ENCODE measurements around the gene FUBP1.
"Not testable (repeated sequence)": the region's sequence is repeated elsewhere in the genome, so short reads cannot be mapped to it uniquely, and the experiment has no call there.

Gene FUBP1

DNA sequence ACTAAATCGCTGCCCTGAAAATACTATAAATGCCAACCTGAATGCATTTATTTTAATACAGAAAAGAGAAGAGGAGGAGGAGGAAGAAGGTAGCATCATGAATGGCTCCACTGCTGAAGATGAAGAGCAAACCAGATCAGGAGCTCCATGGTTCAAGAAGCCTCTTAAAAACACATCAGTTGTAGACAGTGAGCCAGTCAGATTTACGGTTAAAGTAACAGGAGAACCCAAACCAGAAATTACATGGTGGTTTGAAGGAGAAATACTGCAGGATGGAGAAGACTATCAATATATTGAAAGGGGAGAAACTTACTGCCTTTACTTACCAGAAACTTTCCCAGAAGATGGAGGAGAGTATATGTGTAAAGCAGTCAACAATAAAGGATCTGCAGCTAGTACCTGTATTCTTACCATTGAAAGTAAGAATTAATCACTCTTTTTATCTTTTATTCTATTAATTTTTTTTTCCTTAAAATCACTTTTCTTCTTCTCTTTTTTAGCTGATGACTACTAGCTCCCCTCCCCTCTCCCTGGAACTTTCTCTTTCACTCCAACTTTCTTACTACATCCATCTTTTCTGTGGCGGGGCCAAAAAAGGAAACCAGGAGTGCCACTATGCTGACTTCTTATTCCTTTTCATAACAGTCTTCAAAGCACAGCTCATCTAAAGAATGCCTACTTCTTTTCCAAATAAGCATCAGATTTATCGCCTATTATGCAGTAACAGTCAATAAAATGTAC, 36.3 kb downstream of the FUBP1 start:
- no peak for DNase-seq

DNA sequence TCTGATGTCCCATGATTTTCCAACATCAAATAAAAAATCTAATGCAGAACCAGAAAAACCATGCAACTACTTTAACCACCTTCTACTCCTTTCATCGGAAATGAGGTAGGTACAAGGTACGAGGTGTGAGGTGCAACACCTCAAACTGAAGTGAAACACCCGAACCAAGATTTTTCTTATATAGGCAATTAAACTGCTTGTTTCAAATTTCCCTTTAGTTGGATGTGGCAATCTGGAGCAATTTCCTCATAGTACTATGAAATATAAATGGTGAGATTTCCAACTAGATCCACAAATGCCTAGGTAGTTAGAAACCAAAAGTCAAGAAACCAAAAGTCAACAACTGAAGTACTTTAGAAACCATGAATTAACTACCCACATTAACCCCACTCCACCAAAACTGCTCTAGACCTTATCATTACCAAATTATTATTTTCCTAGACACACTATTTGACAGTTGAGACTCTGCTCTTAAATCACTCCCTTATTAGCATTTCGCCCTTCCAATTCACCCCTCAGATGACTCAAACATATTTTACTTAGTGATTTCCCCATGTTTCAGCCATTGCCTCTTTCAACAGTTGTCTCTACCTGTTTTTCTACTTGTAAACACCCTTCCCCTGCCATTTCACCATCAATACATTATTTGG, 37.8 kb downstream of the FUBP1 start:
- DNase-seq: no peak

DNA sequence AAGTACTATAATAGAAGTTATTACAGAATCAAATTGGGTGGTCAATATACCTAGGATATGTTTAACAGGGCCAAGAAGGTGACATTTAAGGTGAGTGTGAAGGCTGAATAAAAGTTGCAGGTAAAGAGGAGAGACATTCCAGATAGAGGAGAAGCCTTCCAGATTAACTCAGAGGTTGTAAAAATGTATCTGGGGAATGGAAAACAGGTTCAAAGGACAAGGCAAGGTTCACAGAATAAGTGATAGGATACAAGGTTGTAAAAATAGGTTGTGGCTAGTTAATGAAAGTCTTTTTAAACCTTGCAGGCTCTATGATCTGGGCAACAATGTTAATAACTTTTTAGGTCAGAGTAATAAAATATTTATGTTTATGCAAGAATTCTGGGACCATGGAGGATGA, 40.2 kb downstream of the FUBP1 start:
- DNase-seq: no peak

DNA sequence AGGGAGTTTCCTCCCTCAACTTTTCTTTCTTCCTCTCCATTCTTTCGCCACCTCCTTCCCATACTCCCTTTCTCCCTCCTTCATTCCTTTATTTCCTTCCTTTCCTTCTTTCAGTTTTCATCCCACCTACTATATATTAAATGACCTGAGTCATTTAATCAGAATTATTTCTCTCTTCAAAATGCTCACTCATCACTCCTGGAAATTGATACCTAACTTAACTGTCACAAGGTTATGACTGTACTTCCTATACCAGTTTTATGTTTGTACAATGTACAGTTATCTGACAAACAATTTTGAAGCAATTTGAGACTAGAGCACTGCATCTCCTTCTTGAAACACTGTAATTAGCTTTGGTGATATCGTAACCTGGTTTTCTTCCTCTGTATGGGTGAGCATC, 49.1 kb downstream of the FUBP1 start:
- no peak for DNase-seq

DNA sequence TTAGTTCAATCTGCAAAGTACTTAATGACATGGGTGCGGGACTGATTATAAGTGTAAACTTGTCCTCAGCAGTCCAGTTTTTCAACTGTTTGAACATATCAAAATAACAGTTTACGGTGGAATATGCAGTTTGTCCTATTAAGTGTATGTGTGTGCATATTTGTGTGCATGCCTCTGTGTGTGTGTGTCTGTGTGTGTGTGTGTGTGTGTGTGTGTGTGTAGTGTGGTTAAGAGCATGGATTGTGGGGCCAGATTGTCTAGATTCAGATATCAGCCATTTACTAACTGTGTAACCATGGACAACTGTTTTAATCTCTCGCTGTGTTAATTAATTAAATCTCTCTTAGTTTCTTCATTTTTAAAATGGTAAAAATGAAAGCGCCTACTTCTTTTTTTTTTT, 51.5 kb downstream of the FUBP1 start:
- no peak for DNase-seq

DNA sequence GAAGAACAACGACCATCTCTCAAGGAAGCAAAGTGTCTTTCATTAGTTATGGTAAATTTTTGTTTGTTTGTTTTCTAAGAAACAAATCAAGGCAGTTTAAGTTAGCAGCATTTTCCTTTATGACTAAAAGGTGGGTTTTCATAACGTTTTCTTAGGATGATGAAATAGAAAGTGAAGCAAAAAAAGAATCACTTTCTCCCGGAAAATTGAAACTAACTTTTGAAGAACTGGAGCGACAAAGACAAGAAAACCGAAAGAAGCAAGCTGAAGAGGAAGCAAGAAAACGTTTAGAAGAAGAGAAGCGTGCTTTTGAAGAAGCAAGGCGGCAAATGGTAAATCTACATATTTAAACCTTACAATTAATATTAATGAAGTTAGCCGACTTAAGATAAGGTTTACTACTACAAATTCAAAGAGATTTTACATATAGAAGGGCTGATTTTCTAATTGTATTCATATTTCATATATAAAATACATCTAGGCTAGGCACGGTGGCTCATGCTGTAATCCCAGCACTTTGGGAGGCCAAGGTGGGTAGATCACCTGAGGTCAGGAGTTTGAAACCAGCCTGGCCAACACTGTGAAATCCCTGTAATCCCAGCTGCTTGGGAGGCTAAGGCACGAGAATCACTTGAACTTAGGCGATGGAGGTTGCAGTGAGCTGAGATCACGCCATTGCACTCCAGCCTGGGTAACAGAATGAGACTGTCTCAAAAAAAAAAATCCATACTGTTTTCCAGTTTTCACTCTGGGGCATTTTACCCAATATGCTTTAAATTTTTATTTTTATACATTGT, 52.1 kb downstream of the FUBP1 start:
- no peak for DNase-seq

DNA sequence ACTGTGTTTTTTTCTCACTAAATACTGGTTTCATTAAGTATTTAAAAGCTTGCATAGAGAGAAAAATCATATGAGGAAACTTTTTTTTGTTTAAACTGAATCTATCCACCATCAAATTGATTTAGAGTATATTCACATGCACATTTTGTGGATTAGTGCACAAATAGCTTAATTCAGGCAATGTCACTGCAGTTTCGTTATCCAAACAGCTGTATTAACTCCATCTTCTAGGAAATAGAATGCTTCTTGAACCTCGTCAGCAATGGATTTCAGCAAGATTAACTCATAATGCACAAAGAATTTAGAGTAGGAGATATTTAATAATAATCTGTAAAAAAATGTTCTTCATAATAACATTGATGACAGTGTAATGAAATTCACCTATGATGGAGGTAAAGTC, 52.9 kb downstream of the FUBP1 start:
- no peak for DNase-seq

DNA sequence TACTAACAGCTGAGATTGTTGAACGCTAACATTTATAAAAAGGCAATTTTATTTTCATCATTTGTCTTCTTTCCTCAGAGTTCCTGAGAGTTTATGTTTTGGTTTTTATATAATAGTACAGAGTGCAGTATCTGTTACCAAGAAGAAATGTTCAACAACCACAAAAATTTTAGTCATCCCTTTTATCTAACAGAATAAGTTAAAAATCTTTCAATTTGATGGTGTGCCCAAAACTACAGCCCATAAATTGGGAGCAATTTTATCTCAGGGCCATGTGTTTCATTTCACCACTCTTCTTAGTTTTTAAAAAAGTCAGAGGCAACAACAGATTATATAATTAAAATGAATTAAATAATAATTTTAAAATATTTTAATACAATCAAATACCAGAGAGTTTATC, 53.4 kb downstream of the FUBP1 start:
- no peak for DNase-seq

DNA sequence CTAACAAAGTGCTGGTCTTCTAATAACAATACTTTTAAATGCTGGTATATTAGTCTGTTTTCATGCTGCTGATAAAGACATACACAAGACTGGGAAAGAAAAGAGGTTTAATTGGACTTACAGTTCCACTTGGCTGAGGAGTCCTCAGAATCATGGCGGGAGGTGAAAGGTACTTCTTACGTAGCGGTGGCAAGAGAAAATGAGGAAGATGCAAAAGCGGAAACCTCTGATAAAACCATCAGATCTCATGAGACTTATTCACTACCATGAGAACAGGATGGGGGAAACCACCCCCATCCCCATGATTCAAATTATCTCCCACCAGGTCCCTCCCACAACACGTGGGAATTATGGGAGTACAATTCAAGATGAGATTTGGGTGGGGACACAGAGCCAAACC, 60.0 kb downstream of the FUBP1 start:
- not testable (repeated sequence) for DNase-seq

DNA sequence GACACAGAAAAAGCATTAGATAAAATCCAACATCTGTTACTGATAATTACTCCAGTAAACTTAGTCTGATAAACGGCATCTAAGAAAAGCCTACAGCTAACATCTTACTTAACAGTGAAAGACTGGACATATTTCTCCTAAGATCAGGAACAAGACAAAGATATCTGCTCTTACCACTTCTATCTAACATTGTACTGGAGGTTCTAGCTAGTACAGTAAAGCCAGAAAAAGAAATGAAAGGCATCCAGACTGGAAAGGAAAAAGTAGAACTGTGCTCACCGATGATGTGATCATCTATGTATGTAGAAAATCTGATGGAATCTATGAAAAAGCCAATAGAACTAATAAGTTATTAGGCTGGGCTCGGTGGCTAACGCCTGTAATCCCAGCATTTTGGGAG, 68.8 kb downstream of the FUBP1 start:
- no peak for DNase-seq

DNA sequence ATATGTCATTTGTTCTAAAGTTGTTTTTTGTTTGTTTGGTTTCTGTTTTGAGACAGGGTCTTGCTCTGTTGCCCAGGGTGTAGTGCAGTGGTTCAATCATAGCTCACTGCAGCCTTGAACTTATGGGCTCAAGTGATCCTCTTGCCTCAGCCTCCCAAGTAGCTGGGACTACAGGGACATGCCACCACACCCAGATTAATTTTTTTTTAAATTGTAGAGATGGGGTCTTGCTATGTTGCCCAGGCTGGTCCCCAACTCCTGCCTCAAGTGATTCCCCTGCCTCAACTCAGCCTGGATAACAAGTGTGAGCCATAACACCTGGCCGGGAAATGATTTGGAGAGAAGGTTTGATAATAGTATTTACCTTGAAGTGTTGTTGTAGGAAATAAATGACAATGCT, 72.2 kb downstream of the FUBP1 start:
- no peak for DNase-seq

DNA sequence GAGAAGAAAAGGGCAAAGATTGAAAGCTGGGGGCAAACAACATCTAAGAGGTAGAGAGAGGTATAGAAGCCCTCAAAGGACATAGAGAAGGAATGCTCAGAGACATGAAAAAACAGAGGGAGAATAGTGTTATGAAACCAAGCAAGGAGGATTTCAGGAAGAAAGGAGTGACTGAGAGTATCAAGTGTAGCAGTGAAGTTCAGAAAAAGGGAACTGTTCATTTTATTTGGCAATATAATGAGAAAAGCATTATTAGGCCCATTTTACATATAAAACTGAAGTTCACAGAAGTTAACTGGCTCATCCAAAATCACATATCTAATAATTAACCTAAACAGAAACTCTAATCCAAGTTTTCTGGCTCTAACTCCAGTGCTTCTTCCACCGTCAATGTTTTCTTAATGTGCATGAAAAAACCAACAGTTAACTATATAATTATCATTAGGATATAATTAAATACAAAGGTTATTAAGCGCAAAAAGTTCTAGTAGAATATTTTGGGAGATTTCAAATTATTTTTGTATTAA, 72.8 kb downstream of the FUBP1 start:
- no peak for DNase-seq

DNA sequence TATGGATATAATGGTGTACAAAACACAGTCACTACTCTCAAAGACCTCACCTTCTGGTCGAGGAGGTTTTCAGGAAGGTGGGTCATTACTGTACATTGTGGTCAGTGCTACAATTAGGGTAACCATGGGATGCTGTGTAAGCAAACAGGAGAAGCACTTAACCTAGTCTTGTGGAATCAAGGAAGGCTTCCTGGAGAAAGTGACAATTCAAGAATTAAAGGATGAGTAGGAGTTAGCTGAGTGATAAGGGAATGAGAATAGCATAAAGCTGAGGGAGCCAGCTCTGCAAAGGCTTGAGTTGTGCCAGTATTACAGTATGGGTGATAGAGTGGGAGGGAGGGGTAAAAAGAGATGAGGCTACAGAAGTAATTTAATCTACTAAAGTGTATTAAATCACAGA, 73.3 kb downstream of the FUBP1 start:
- no peak for DNase-seq

DNA sequence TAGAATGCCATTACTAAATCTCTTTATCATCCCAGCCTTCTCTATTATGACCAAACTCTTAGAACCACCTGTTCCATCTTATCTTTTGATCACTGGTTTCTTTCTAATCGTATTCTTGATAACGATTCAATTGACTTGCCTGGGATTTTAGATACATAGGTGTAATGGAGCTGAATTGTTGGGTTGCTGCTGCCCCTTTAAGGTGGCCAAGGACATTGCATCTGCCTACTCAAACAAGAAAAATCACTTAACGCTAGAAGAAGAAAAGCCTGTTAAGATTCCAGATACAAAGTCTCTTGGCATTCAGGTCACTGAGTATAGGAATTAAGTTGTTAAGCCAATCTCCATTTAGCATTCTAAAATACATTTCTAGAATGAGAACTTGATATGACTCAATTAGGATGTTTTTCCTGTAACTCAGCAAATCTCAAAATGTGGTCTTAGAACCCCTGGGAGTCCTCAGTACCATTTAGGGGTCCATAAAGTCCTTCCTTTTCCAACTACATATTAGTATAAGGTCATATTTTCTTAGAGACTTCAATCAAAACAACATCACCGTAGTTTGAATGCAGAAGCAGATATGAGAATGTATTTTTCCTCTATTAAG, 78.1 kb downstream of the FUBP1 start:
- DNase-seq: no peak

DNA sequence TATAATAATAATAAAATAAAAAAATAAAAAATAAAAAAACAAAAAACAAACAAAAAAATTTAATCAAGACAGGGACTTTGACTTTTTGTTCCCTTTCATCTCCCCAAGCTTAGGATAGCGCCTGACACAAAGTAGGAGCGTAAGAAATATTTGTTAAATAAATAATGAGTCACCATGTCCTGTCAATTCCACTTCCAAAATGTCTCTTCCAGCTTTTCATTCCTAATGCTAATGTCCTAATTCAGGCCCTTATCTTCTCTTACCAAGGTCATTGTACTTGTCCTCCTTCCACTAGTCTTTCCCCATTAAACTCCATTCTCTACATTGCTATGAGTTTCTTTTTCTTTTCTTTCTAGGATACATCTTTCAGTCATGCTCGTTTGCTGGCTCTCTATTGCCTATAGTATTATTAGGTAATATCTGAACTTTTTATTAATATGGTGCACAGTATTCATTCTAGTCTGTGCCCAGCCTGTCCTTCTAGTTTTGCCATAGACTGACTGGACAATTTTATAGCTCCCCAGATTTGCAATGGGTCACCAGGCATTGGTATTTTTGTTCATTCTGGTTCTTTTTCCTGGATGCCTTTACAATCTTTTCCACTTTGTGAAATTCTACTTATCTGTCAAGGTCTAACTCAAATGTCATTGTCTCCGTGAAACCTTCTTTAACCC, 79.1 kb downstream of the FUBP1 start:
- DNase-seq: no peak

Data from stimulated activated CD8-positive, alpha-beta memory T cell treated with anti-CD3 and anti-CD28 coated beads, Interleukin-4, amount 100 ng/mL, for 48 hours (primary cell).